Activated CD8-positive, alpha-beta T cell treated with anti-CD3 and anti-CD28 coated beads for 36 hours (primary cell): ENCODE data around the gene NEU3. TPM values are rescaled to one million over a fixed set of nuclear protein-coding genes. Genes with fewer than 3 reads are reported as not detected.

Experiments used
- ATAC-seq: fragments of 200-7000 bp; cut with Tn5 transposase; one replicate; pipeline ENCODE4 v1.10.0; 2021; ENCODE audit warnings: mild to moderate bottlenecking, moderate library complexity
- CTCF ChIA-PET: fragments of 350-600 bp; sonication (Branson Sonifier 250); formaldehyde crosslinking; loops from one replicate; lab custom pipeline; 2021; ENCODE audit warnings: antibody characterized with exemption; lab: Charles Lee
- POLR2A ChIA-PET: fragments of 350-600 bp; sonication (Branson Sonifier 250); formaldehyde crosslinking; loops from one replicate; lab custom pipeline; 2021; ENCODE audit warnings: antibody characterized with exemption; lab: Charles Lee
- DNase-seq: peaks from one replicate; pipeline ENCODE4 v3.0.0-alpha.2; 2020
- H3K27ac Mint-ChIP-seq: one replicate; pipeline ENCODE4 v1.8.0; 2021; ENCODE audit warnings: mild to moderate bottlenecking, mixed read lengths
- H3K27me3 Mint-ChIP-seq: one replicate; pipeline ENCODE4 v1.8.0; 2021; ENCODE audit warnings: mixed read lengths
- H3K36me3 Mint-ChIP-seq: one replicate; pipeline ENCODE4 v1.8.0; 2021; ENCODE audit warnings: low read depth, mixed read lengths
- H3K4me1 Mint-ChIP-seq: one replicate; pipeline ENCODE4 v1.8.0; 2021; ENCODE audit warnings: low read depth, mixed read lengths
- H3K4me3 Mint-ChIP-seq: one replicate; pipeline ENCODE4 v1.8.0; 2021; ENCODE audit warnings: mild to moderate bottlenecking, moderate library complexity, mixed read lengths
- H3K9me3 Mint-ChIP-seq: one replicate; pipeline ENCODE4 v1.8.0; 2021; ENCODE audit warnings: mixed read lengths
- intact Hi-C: fragments of 100-400 bp; cut with micrococcal nuclease; formaldehyde crosslinking; loops from one replicate; pipeline ENCODE4 v1.10.0; 2022
- total RNA-seq, 2 experiments: library from RNA; stranded (reverse); gene quantifications; one replicate each; pipeline ENCODE4 v1.2.3, GENCODE V29; 2021
- TF ChIP-seq, protein P1 (sequence below): fragments of 200-600 bp; IDR thresholded peaks from one replicate; pipeline ENCODE4 v1.8.0; 2022; ENCODE audit warnings: antibody characterized with exemption, mild to moderate bottlenecking

The NEU3 gene
- total RNA-seq, 2 experiments from 2014 or later: 18.6 to 19.4 TPM

DNA sequence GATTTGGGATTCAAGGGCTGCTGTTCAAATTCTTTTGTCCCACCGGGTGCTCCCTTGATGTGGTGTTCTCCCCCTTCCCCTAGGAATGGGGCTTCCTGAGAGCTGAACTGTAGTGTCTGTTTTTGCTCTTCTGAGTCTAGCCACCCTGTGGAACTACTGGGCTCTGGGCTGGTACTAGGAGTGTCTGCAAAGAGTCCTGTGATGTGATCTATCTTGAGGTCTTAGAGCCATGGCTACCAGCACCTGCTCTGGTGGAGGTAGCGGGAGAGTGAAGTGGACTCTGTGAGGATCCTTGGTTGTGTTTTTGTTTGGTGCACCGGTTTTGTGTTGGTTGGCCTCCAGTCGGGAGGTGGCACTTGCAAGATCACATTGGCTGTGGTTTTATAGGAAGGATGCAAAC is 61.8 kb downstream of the NEU3 start:
- CTCF ChIA-PET: interaction anchor here (1.2 kb wide), 1 partner anchor 18 kb away, joined by 3 read pairs; no protein-coding TSS in a partner anchor
- Mint-ChIP-seq H3K27me3 (peaks cover 7% of the 10 kb centered on the region), H3K36me3 (peaks cover 1% of the 10 kb centered on the region), H3K27ac (no peak overlapping the region), H3K4me1 (no peaks in the 10 kb centered on the region), H3K4me3 (no peak overlapping the region), H3K9me3 (peaks cover 12% of the 10 kb centered on the region)
- intact Hi-C loops: no loop called here
- TF ChIP-seq, protein P1, sequence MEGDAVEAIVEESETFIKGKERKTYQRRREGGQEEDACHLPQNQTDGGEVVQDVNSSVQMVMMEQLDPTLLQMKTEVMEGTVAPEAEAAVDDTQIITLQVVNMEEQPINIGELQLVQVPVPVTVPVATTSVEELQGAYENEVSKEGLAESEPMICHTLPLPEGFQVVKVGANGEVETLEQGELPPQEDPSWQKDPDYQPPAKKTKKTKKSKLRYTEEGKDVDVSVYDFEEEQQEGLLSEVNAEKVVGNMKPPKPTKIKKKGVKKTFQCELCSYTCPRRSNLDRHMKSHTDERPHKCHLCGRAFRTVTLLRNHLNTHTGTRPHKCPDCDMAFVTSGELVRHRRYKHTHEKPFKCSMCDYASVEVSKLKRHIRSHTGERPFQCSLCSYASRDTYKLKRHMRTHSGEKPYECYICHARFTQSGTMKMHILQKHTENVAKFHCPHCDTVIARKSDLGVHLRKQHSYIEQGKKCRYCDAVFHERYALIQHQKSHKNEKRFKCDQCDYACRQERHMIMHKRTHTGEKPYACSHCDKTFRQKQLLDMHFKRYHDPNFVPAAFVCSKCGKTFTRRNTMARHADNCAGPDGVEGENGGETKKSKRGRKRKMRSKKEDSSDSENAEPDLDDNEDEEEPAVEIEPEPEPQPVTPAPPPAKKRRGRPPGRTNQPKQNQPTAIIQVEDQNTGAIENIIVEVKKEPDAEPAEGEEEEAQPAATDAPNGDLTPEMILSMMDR: no peak
- DNase-seq (no peak), ATAC-seq (no peak)
- POLR2A ChIA-PET: no interaction called here

DNA sequence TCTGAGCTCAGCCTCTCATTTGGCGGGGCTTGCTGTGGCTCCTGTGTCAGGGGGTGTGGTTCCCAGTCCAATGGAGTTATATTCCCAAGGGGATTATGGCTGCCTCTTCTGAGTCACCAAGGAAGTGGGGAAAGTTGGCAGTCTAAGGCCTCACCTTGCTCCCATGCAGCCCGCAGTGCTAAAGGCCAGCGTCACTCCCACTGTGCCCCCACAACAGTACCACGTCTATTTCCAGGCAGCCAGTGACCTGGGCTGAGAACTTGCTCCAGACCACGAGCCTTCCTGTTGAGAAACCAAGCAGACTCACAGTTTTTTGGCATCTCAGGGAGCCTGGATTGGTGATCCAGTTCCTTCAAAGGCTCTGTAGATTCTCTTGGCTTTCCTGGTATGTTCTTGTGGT is 62.3 kb downstream of the NEU3 start:
- no peaks in the 10 kb centered on the region for H3K4me1 Mint-ChIP-seq
- TF ChIP-seq, protein P1: no peak
- peaks cover 7% of the 10 kb centered on the region for H3K27me3 Mint-ChIP-seq
- no peak overlapping the region for H3K27ac Mint-ChIP-seq
- ATAC-seq: no peak
- H3K36me3 Mint-ChIP-seq: peaks cover 1% of the 10 kb centered on the region
- peaks cover 12% of the 10 kb centered on the region for H3K9me3 Mint-ChIP-seq
- intact Hi-C loops: no loop called here
- DNase-seq: no peak
- POLR2A ChIA-PET: no interaction called here
- no peak overlapping the region for H3K4me3 Mint-ChIP-seq
- CTCF ChIA-PET: interaction anchor here (1.2 kb wide), 1 partner anchor 19 kb away, joined by 3 read pairs; no protein-coding TSS in a partner anchor

DNA sequence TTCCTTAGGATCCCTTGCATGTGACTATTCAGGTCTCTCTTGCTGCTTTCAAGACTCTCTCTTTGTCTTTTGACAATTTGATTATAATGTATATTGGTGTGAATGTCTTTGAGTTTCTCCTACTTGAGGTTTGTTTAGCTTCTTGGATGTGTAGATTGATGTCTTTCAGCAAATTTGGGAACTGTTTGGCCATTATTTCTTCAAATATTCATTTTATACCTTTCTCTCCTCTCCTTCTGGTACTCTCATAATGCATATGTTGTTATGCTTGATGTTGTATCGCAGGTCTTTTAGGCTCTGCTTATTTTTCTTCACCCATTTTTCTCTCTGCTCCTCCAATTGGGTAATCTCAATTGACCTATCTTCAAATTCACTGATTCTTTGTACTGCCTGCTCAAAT is 63.7 kb downstream of the NEU3 start:
- ChIA-PET CTCF (interaction anchor here (1.8 kb wide), 1 partner anchor 196 kb away, joined by 6 read pairs; no protein-coding TSS in a partner anchor), POLR2A (no interaction called here)
- intact Hi-C loops: no loop called here
- DNase-seq (no peak), ATAC-seq (no peak)
- TF ChIP-seq, protein P1: no peak
- no peak overlapping the region for H3K27ac Mint-ChIP-seq
- peaks cover 12% of the 10 kb centered on the region for H3K9me3 Mint-ChIP-seq
- H3K4me1 Mint-ChIP-seq: no peaks in the 10 kb centered on the region
- no peak overlapping the region for H3K4me3 Mint-ChIP-seq
- H3K27me3 Mint-ChIP-seq: peaks cover 7% of the 10 kb centered on the region
- peaks cover 1% of the 10 kb centered on the region for H3K36me3 Mint-ChIP-seq

GRCh38 chr11:75055511-75055910 is 66.8 kb downstream of the NEU3 start:
- no peaks in the 10 kb centered on the region for H3K4me1 Mint-ChIP-seq
- DNase-seq (no peak), ATAC-seq (no peak)
- CTCF ChIA-PET: interaction anchor here (1.6 to 2.0 kb wide), 3 partner anchors 9 to 193 kb away, joined by 5 to 8 read pairs (median 5); no protein-coding TSS in a partner anchor
- H3K36me3 Mint-ChIP-seq: peaks cover 1% of the 10 kb centered on the region
- peaks cover 15% of the 10 kb centered on the region for H3K27me3 Mint-ChIP-seq
- H3K9me3 Mint-ChIP-seq: peaks cover 12% of the 10 kb centered on the region
- no peak overlapping the region for H3K4me3 Mint-ChIP-seq
- intact Hi-C loops: no loop called here
- TF ChIP-seq, protein P1: no peak
- H3K27ac Mint-ChIP-seq: no peak overlapping the region
- POLR2A ChIA-PET: no interaction called here

GRCh38 chr11:75056814-75057213 is 68.1 kb downstream of the NEU3 start:
- TF ChIP-seq, protein P1: no peak
- POLR2A ChIA-PET: no interaction called here
- Mint-ChIP-seq H3K4me1 (no peaks in the 10 kb centered on the region), H3K36me3 (peaks cover 1% of the 10 kb centered on the region), H3K27ac (no peak overlapping the region), H3K4me3 (no peak overlapping the region), H3K27me3 (peaks cover 15% of the 10 kb centered on the region), H3K9me3 (peaks cover 12% of the 10 kb centered on the region)
- ATAC-seq (no peak), DNase-seq (no peak)
- intact Hi-C loops: no loop called here
- CTCF ChIA-PET: interaction anchor here (1.0 to 2.0 kb wide), 3 partner anchors 8 to 192 kb away, joined by 3 to 8 read pairs (median 5); no protein-coding TSS in a partner anchor
